ENCODE results near the gene ATRN.

Gene ATRN

DNA sequence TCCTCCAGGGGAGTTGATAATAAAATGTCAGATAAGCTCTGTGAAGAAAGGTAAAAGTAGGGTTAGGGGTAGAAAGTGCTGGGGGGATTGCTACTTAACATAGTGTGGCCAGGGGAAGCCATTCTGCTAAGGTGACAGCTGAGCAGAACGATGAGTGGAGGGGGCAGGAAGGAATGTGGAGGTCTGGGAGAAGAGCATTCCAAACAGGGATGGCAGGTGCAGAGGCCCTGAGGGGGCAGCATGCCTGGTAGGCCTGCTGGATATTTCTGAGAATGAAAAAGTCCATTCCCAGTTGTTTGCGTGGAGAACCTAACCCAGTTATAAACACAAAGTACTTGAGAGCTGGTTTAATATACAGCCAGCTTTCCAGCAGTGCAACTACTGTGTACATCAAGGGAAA, 183.1 kb downstream of the ATRN start:
- TF ChIP-seq, protein P1, sequence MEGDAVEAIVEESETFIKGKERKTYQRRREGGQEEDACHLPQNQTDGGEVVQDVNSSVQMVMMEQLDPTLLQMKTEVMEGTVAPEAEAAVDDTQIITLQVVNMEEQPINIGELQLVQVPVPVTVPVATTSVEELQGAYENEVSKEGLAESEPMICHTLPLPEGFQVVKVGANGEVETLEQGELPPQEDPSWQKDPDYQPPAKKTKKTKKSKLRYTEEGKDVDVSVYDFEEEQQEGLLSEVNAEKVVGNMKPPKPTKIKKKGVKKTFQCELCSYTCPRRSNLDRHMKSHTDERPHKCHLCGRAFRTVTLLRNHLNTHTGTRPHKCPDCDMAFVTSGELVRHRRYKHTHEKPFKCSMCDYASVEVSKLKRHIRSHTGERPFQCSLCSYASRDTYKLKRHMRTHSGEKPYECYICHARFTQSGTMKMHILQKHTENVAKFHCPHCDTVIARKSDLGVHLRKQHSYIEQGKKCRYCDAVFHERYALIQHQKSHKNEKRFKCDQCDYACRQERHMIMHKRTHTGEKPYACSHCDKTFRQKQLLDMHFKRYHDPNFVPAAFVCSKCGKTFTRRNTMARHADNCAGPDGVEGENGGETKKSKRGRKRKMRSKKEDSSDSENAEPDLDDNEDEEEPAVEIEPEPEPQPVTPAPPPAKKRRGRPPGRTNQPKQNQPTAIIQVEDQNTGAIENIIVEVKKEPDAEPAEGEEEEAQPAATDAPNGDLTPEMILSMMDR (IDR thresholded peaks at IDR 0.05; ENCODE audit: low read depth, low read length, missing control alignments) = no peak
- DNase-seq (ENCODE audit: extremely low read depth, low read depth) = no peak
- H3K4me3 ChIP-seq (replicated peaks; ENCODE audit: low read depth, low read length) = no peak overlapping the region

DNA sequence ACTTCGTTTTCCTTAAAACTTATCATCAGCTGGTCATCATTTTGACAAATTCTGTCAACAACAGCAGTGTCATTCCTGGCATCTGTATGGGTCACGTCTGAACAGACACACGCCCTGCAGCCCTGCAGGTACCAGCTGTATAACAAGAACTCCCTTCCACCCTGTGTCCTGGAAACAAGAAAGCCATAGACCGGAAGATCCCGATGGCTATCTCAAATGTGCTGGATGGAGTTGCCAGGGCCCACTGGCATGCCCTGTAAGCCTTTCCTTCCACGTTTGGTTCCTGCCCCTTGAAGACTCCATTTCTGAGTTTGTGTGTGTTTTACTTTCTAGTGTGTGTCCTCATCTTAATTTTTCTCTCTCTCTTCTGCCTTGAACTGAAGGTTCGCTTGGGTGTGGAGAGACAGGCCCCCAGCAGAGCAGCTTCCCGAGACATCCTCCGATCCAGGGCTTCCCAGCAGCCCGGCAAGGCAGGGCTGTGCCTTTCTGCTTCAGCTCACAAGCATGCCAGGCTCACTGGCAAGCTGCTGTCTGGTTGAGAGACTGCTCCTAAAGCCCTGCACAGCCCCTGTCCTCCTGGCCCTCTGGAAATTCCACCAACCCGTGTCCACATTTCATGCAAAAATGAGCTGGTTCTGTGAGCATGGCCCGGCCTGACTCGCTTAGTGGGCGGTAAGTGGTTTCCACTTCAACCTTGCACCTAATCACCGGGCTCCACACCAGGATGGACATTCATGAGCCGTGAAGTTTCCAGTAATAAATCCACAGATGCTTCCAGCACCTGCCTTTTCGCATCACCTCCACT, 183.7 kb downstream of the ATRN start:
- DNase-seq (ENCODE audit: extremely low read depth, low read depth) = no peak
- TF ChIP-seq, protein P1 (IDR thresholded peaks at IDR 0.05; ENCODE audit: low read depth, low read length, missing control alignments) = no peak

DNA sequence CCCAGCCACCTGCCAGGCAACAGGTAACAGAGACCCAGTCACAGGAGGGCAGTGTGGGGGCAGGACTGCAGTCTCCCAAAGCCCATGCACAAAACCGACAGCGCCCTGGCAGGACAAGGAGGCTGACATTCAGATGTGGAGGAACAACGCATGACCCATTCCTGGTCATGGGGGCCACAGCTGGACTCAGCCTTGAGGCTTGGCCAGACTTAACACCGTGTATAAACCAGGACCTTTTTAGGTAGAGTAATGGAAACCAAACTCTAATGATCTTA, 184.2 kb downstream of the ATRN start:
- no peak for DNase-seq (ENCODE audit: extremely low read depth, low read depth)
- H3K4me3 ChIP-seq (replicated peaks; ENCODE audit: low read depth, low read length) = no peak overlapping the region
- TF ChIP-seq, protein P1 (IDR thresholded peaks at IDR 0.05; ENCODE audit: low read depth, low read length, missing control alignments) = no peak

More for the DNA sequence above, 183.7 kb downstream of the ATRN start:
- no peak overlapping the region for H3K4me3 ChIP-seq (replicated peaks; ENCODE audit: low read depth, low read length)

- no peak overlapping the region for H3K4me3 ChIP-seq (replicated peaks; ENCODE audit: low read depth, low read length)
- DNase-seq (ENCODE audit: extremely low read depth, low read depth) = no peak
- TF ChIP-seq, protein P1 (IDR thresholded peaks at IDR 0.05; ENCODE audit: low read depth, low read length, missing control alignments) = no peak
Measured at GRCh38 chr20:3658019-3658715, 187.3 kb downstream of the ATRN start.

- TF ChIP-seq, protein P1 (IDR thresholded peaks at IDR 0.05; ENCODE audit: low read depth, low read length, missing control alignments) = no peak
- no peak for DNase-seq (ENCODE audit: extremely low read depth, low read depth)
- no peak overlapping the region for H3K4me3 ChIP-seq (replicated peaks; ENCODE audit: low read depth, low read length)
Measured at GRCh38 chr20:3658716-3659491, 188.1 kb downstream of the ATRN start.

DNA sequence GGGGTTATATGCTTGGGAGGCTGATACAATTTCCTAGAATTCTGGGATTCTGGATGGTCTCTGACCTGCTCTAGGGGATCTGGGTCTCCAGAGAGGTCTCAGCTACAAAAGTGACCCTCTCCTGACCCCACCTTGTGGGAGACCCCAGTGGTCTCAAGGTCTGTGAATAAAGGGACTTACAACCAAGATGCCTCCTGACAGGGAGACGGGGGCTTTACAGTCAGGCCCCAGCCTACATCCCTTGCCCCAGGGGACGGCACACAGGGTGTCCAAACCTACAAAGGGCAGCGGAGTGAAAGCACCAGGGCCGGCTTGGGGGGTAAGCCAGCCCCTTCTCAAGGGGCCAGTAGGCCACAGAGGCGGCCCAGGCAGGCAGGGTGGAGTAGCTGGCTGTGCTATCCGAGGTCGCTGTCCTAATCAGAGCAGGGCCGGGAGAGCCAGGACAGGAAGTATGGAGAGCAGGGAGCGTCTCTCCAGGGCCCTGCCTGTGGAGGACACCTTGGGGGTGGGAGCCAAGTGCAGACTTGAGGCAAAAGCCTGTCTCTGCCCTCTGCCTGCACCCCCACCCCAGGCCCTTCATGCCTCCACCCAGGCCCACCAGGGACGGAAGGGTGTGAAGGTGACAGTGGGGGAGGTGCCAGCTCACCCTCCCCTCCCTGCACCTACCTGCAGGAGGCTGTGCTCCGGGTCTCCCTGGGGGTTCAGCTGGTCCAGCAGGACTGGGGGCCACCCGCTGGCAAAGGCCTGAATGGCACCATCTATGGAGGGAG, 188.9 kb downstream of the ATRN start:
- TF ChIP-seq, protein P1 (IDR thresholded peaks at IDR 0.05; ENCODE audit: low read depth, low read length, missing control alignments) = peak; percentile 17
- DNase-seq (ENCODE audit: extremely low read depth, low read depth) = no peak
- no peak overlapping the region for H3K4me3 ChIP-seq (replicated peaks; ENCODE audit: low read depth, low read length)

All from HFF-Myc (cell line).